Effector CD8-positive, alpha-beta T cell (primary cell): ENCODE measurements around the gene SNX5.

Source experiments
- DNase-seq: peaks from one replicate; lab custom pipeline; 2025; lab: John Stamatoyannopoulos, UW

SNX5 gene

GRCh38 chr20:17992847-17993513 is 24.4 kb upstream of the SNX5 start:
- no peak for DNase-seq

DNA sequence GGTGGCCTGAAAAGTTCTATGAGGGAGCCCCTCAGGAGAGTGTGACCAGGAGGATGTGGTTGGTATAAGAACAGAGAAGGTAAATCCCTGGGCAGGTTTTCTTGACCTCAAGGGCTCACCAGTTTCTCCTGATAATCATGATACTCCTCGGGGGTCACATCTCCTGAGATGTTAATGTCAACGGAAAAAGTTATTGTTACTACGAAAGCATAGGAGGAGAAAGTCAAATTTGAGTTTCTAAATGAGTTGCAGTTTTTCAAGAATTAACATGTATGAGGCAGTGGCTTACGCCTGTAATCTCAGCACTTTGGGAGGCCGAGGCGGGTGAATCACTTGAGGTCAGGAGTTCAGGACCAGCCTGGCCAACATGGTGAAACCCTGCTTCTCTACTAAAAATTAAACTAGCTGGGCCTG is 23.6 kb upstream of the SNX5 start:
- no peak for DNase-seq

GRCh38 chr20:17990278-17990972 is 21.8 kb upstream of the SNX5 start:
- DNase-seq = no peak

GRCh38 chr20:17987988-17988387 is 19.4 kb upstream of the SNX5 start:
- no peak for DNase-seq

GRCh38 chr20:17985388-17986018 is 16.9 kb upstream of the SNX5 start:
- no peak for DNase-seq

DNA sequence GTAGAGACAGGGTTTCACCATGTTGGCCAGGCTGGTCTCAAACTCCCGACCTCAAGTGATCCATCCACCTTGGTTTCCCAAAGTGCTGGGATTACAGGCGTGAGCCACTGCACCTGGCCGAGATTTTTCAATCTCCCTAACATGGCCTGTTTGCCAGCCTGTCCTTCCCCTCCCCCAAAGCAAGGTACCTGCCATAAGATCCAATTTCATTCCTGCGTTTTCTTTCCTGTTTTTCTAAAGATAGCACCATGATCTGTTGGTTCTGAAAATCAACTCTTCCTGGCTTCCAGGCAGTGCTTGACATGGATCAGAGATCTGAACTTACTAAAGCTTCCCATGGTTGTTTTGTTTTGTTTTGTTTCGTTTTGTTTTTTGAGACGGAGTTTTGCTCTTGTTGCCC is 7.7 kb upstream of the SNX5 start:
- DNase-seq = no peak

DNA sequence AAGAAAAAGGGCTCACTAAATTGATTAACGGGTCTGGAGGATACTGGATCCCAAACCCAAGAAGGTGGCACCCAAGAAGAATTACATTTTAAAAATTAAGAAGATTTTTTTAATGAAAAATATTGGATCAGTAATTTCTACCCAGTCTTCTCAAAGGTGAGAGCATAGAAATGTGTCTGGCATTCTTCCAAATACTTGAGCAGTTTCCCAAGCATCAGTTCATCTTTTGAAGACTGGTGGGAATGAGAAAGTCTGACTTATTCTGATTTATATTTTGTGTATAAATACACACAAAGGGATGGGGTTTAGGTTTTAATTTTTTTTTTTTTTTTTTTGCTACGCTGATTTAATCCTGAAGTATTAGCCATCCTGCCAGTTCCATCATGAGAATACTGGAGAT is 3.5 kb upstream of the SNX5 start:
- no peak for DNase-seq

DNA sequence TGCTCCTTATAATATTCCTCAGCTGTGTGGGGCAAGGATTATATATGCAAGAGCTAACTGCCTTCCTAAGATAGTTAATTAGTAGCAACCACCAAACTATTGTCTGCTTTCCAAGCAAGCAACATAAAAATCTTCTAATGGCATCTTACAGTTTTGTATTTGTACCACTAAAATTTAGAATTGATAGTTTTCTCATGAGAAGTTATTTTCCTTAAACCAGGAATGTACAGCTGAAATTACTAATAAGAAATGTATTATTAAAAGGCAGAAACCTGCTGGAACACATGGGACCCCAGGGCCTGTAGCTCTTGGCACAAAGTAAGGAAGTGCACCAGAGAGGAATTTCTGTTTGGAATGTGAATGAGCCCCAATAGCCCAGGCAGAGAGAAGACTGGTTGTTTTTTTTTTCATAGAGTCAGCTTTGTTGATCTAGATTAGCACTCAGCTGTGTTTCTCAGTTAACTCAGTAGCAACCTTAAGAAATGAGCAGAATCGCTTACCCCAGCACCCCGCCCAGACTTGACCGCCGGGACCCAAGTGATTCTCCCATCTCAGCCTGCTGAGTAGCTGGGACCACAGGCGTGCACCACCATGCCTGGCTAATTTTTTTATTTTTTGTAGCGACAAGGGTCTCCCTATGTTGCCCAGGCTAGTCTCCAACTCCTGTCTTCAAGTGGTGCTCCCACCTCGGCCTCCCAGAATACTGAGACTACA is 2.9 kb upstream of the SNX5 start:
- DNase-seq = no peak

DNA sequence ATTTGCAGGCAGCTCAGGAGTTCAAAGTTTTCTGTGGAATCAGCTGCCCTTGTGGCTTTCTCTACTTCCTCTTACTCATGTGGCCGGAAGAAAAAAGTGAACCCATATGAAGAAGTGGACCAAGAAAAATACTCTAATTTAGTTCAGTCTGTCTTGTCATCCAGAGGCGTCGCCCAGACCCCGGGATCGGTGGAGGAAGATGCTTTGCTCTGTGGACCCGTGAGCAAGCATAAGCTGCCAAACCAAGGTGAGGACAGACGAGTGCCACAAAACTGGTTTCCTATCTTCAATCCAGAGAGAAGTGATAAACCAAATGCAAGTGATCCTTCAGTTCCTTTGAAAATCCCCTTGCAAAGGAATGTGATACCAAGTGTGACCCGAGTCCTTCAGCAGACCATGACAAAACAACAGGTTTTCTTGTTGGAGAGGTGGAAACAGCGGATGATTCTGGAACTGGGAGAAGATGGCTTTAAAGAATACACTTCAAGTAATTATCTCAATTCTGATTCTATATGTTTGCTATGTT is 1.4 kb upstream of the SNX5 start:
- no peak for DNase-seq

DNA sequence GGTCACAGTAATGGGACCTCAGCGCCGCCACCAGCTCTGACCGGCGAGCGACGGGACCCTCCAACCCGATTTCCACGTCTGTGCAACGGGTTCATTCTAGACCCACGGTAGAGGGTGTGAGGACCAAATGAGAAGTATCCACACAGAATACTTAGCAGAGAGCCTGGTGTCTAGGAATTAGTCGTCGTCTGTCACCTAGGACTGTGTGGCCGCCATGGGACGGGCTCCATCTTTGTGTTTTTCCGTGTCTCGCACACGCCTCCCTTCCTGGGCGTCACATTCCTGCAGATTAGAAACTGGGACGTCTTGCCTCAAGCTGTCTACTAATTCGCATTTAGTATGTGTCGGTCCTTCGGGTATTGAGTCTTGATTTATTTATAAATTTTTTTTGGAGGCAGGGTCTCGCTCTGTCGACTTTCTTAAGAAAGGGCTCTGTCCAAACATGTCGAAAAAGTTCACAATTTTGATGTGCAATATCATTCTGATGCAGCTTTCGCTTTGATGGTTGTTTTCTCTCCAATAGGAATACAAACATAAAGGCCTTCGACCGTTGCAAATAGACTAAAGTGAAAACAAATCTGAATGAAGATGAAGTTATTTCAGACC is 787 bp upstream of the SNX5 start:
- DNase-seq = peak; percentile 5

DNA sequence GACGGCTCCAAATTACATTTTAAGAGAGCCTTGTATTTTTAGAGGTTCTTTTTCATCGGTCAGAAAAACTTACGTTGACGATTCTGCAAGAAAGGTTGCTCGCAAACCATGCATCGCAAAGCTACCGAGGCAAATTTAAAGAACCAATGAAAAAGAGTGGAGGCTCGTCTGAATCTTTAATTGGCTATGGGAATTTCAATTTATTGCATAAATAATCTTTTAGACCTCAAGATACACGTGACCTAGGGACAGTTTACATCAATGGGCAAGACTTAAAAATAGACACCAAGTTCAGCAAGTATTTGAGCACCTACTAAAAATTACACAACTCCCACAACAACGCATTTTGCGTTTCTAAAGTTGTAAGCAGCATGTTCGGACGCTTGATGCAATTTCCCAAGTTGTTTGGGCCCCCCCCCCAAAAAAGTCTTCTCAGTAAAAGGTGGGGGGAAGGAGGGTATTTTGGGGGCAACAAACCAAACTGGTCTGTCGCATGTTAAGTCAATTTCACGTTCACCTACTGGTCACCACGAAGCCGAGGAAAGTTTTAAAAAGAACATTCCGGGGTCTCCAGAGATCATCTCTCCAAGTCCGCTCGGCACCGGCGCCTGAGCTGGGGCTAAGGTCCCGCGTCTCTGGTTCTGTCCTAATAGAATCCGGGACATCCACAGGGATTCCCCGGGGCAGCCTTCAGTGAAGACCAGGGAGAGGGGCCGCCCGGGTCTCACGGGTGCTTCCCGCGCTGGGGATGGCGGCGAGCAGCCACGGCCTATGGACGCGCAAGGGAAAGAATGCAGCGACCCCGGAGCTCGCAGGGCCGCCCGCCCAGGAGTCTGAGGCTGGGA is 851 bp downstream of the SNX5 start:
- DNase-seq = no peak

DNA sequence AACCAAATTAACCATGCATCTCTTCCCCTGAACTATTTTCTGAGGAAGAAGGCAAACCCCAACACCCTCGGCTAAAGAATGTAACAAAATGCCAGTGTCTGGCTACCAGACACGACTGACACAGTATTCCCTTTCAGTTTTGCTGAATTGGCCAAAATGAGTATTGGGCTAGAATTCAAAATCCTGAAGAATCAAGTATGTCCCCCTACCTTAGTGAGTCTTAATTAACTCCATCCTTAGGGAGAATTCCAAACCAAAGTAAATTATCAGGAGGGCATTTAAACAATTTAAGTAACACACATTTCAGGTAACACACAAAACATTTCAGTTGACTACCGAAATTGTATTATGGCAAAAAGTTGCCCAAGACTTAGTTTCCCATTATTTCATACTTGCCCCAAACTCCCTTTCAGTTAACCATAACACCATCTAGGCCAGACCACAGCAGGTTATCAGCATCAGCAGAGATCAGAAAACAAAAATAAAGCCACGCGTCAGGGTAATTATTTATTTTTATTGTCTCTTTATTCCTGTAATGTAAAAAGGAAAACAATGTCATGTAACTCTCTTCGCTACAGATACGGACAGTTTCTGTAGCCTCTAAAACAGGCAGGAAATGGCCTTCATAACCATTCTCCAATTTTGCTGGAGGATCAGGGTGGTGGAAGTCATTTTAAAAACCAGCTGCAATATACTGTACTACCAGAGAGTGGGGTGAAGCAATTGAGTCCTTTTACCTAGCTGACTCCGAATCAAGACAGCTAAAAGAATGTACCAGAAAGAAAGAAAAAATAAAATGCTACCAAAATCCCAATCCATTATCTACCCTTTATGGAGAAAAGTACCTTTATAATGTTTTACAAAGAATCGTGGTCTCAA is 1.9 kb downstream of the SNX5 start:
- no peak for DNase-seq

DNA sequence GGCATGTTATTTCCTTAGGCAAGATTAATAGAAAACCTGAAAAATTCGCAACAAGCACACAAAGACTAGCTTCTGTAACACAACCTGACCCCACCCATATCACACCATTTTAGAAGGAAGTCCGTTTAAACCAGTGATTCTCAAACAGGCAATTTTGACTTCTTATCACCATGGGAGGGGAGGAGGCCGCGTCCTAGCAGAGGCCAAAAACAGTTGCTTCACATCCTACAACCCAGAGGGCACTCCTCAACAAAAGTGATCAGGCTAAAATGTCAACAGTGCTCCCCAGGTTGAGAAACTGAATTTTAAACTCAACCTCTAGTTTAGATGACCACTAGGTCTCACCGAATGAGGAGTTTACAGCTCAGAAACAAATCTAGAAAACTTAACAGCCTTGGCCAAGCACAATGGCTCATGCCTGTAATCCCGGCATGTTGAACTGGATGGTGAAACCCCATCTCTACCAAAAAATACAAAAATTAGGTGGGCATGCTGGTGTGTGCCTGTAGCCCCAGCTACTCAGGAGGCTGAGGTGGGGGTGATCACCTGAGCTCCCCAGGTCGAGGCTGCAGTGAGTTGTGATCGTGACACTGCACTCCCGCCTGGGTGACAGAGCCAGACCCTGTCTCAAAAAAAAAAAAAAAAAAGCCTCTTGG is 3.4 kb downstream of the SNX5 start:
- DNase-seq = no peak

- no peak for DNase-seq
These were observed 4.0 kb downstream of the SNX5 start for GRCh38 chr20:17964632-17965031.

DNA sequence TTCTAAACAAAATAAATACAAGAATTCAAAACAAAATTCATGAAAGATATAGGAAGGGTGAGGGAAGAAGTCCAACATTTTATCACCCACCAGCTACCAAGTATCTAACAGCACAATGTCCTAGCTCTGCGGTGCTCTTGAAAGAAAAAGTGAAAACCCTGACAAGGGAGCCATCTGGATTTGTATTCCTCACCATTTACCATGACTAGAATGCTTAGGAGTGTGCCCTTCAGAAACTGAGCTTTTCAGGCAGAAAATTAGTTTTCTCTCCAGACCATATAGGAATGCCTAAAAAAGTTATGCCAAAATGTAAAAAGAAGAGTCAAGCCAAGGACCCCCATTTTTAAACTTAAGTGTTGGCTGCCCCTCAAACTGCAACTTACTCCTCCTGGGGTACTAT is 4.5 kb downstream of the SNX5 start:
- no peak for DNase-seq

- no peak for DNase-seq
These were observed 5.3 kb downstream of the SNX5 start for GRCh38 chr20:17963114-17963897.

GRCh38 chr20:17961587-17961940 is 7.0 kb downstream of the SNX5 start:
- DNase-seq = no peak

DNA sequence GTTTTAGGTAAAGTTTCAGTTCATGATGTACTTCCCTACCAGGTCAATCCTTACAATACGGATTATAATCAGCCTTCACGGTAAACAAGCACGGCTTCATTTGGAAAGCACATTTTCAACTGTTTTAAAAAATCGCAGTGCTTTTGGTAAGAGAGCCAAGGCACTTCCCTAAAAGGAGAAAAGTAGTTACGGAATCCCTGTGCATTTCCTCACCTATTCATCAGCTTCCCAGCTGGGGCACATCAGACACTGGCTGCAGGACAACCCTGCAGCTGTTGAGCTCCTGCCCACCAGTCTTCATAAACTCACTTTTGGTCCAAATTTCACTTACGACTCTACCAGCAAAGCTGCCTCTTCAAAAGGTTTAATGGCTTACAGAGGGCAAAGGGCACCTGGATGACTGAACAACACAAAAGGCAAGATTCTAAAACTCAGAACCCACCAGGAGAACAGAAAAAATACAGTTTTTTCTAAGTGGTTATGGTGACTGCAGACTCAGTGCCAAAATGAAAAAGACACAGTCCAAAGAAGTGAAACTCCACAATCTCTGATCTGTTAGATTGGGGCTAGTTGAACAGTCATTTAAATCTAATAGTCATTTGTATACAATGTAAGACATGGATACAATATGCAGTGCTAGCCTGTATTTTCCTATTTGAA is 7.5 kb downstream of the SNX5 start:
- no peak for DNase-seq
